Vagina (tissue), 2 donors: ENCODE results near the gene BLOC1S5. TPM values are rescaled to one million over a fixed set of nuclear protein-coding genes. Genes with fewer than 3 reads are reported as not detected.

ENCODE experiments used
- DNase-seq, 2 donors: peaks; one replicate each; pipeline ENCODE4 v3.0.0-alpha.2; 2017; ENCODE audit errors: extremely low spot score in 2 of 2
- H3K27ac ChIP-seq: fragments of 200-600 bp; sonication (generic); one replicate; pipeline ENCODE4 v1.5.1; 2019
- H3K27me3 ChIP-seq: fragments of 200-600 bp; sonication (generic); one replicate; pipeline ENCODE4 v1.5.1; 2019
- H3K36me3 ChIP-seq, 2 donors: fragments of 200-600 bp; sonication (generic); one replicate each; pipeline ENCODE4 v1.5.1; 2017 to 2019
- H3K4me1 ChIP-seq: fragments of 200-600 bp; sonication (generic); one replicate; pipeline ENCODE4 v1.5.1; 2019
- H3K4me3 ChIP-seq, 2 donors: fragments of 200-600 bp; sonication (generic); 1 replicate in 1 of 2; 2 replicates in 1 of 2; pipeline ENCODE4 v1.5.1; 2016 to 2019
- H3K9me3 ChIP-seq: fragments of 200-600 bp; sonication (generic); one replicate; pipeline ENCODE4 v1.5.1; 2019
- POLR2A ChIP-seq, 2 donors: fragments of 450-650 bp; IDR thresholded peaks; one replicate each; pipeline ENCODE4 v1.6.1; 2017; ENCODE audit warnings: antibody characterized with exemption in 2 of 2, mild to moderate bottlenecking in 2 of 2, moderate library complexity in 2 of 2
- POLR2AphosphoS5 ChIP-seq, 2 donors: sonication (generic); formaldehyde crosslinking; IDR thresholded peaks; one replicate each; pipeline ENCODE4 v1.9.0; 2017; ENCODE audit warnings: antibody characterized with exemption in 2 of 2, mild to moderate bottlenecking in 2 of 2, low read depth in 1 of 2; ENCODE audit not compliant: insufficient read depth in 1 of 2
- intact Hi-C: fragments of 100-400 bp; cut with DNase I; formaldehyde crosslinking; loops from one replicate; pipeline ENCODE4 v1.15.1; 2023
- total RNA-seq: library from RNA; depleted of rRNA; stranded (reverse); fragments of >200 nt; gene quantifications from one replicate; pipeline ENCODE4 v1.2.3, GENCODE V29; 2016
- TF ChIP-seq, protein P1 (sequence below), 3 experiments: fragments of 450-650 bp in 2 of 3; fragments of 200-600 bp in 1 of 3; sonication (generic) in 1 of 3; IDR thresholded peaks; one replicate each; pipeline ENCODE4 v1.5.1; 2017 to 2019; ENCODE audit warnings: antibody characterized with exemption in 3 of 3, mild to moderate bottlenecking in 2 of 3, moderate library complexity in 2 of 3

Gene BLOC1S5
- total RNA-seq, 1 donor from 2014 or later, result 9.6 TPM

- H3K36me3 ChIP-seq, result no peaks in the 10 kb centered on the region
- intact Hi-C loops, result no loop called here
- TF ChIP-seq POLR2AphosphoS5 (IDR thresholded peaks at IDR 0.05; ENCODE audit: insufficient read depth in 1 of 2, low read depth in 1 of 2) (no peak), POLR2A (IDR thresholded peaks at IDR 0.05) (no peak)
- TF ChIP-seq, protein P1, sequence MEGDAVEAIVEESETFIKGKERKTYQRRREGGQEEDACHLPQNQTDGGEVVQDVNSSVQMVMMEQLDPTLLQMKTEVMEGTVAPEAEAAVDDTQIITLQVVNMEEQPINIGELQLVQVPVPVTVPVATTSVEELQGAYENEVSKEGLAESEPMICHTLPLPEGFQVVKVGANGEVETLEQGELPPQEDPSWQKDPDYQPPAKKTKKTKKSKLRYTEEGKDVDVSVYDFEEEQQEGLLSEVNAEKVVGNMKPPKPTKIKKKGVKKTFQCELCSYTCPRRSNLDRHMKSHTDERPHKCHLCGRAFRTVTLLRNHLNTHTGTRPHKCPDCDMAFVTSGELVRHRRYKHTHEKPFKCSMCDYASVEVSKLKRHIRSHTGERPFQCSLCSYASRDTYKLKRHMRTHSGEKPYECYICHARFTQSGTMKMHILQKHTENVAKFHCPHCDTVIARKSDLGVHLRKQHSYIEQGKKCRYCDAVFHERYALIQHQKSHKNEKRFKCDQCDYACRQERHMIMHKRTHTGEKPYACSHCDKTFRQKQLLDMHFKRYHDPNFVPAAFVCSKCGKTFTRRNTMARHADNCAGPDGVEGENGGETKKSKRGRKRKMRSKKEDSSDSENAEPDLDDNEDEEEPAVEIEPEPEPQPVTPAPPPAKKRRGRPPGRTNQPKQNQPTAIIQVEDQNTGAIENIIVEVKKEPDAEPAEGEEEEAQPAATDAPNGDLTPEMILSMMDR (IDR thresholded peaks at IDR 0.05), result no peak
These were observed 34.8 kb downstream of the BLOC1S5 start for GRCh38 chr6:8029243-8029870.

GRCh38 chr6:8027965-8028651 is 36.1 kb downstream of the BLOC1S5 start:
- intact Hi-C loops, result no loop called here
- peaks cover 10% of the 10 kb centered on the region for H3K4me1 ChIP-seq
- DNase-seq, result no peak
- H3K27me3 ChIP-seq, result no peaks in the 10 kb centered on the region
- no peak for TF ChIP-seq POLR2AphosphoS5 (IDR thresholded peaks at IDR 0.05; ENCODE audit: insufficient read depth in 1 of 2, low read depth in 1 of 2)
- TF ChIP-seq, protein P1 (IDR thresholded peaks at IDR 0.05), result no peak
- no peak for TF ChIP-seq POLR2A (IDR thresholded peaks at IDR 0.05)
- no peak overlapping the region for H3K27ac ChIP-seq
- H3K4me3 ChIP-seq, result no peak overlapping the region
- H3K36me3 ChIP-seq, result no peaks in the 10 kb centered on the region
- no peaks in the 10 kb centered on the region for H3K9me3 ChIP-seq

More at GRCh38 chr6:8029243-8029870, 34.8 kb downstream of the BLOC1S5 start:
- H3K9me3 ChIP-seq, result no peaks in the 10 kb centered on the region
- H3K4me3 ChIP-seq, result no peak overlapping the region
- DNase-seq, result no peak
- H3K27me3 ChIP-seq, result no peaks in the 10 kb centered on the region
- no peak overlapping the region for H3K27ac ChIP-seq
- H3K4me1 ChIP-seq, result peaks cover 10% of the 10 kb centered on the region

- no peak for TF ChIP-seq POLR2AphosphoS5 (IDR thresholded peaks at IDR 0.05; ENCODE audit: insufficient read depth in 1 of 2, low read depth in 1 of 2)
- TF ChIP-seq, protein P1 (IDR thresholded peaks at IDR 0.05), result no peak
- TF ChIP-seq POLR2A (IDR thresholded peaks at IDR 0.05), result no peak
- intact Hi-C loops, result no loop called here
- Histone ChIP-seq H3K4me1 (peaks cover 10% of the 10 kb centered on the region), H3K4me3 (no peak overlapping the region), H3K36me3 (no peaks in the 10 kb centered on the region), H3K27me3 (no peaks in the 10 kb centered on the region), H3K9me3 (no peaks in the 10 kb centered on the region), H3K27ac (no peak overlapping the region)
- no peak for DNase-seq
These were observed 37.4 kb downstream of the BLOC1S5 start for GRCh38 chr6:8026800-8027199.

DNA sequence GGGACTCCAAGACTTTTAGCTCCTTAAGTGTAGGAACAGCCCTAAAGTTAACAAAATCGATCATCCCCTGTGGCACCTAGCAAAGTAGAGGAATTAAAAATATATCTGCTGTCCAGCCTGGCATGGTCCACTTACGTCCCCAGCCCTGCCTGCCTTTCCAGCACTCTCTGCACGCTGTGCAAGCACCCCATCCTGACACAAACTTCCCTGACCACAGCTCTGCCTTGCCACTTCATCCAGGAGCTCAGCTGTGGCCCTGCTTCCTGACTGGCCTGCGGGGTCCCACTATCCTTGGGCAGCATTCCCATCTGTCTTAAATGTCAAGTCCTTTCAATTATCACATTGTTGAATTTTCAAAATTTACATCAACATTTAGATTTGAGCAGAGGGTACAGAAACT is 39.0 kb downstream of the BLOC1S5 start:
- Histone ChIP-seq H3K36me3 (no peaks in the 10 kb centered on the region), H3K27ac (no peak overlapping the region), H3K4me3 (no peak overlapping the region), H3K4me1 (peaks cover 10% of the 10 kb centered on the region), H3K27me3 (no peaks in the 10 kb centered on the region), H3K9me3 (no peaks in the 10 kb centered on the region)
- intact Hi-C loops, result no loop called here
- no peak for DNase-seq
- TF ChIP-seq POLR2A (IDR thresholded peaks at IDR 0.05) (no peak), POLR2AphosphoS5 (IDR thresholded peaks at IDR 0.05; ENCODE audit: insufficient read depth in 1 of 2, low read depth in 1 of 2) (no peak)
- TF ChIP-seq, protein P1 (IDR thresholded peaks at IDR 0.05), result no peak

DNA sequence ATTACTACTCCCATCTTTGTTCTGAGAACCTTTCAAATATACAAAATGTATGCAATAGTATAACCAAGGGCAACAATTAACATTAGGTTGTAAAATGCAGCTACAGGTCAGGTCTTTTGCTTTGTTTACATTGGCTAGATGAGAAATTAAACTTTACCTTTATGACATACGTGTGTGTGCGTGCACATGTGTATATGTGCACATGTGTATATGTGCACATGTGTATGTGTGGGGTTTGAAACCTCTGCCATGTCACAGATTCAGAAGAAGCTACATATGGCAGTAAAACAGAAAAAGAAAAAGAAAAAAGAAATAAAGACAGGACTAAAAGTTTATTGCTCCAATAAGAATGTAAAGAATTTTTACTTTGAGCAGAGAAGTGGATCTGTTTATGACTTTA is 40.6 kb downstream of the BLOC1S5 start:
- Histone ChIP-seq H3K4me1 (no peaks in the 10 kb centered on the region), H3K36me3 (no peaks in the 10 kb centered on the region), H3K9me3 (no peaks in the 10 kb centered on the region), H3K27ac (no peak overlapping the region), H3K27me3 (no peaks in the 10 kb centered on the region), H3K4me3 (no peak overlapping the region)
- intact Hi-C loops, result no loop called here
- no peak for TF ChIP-seq POLR2AphosphoS5 (IDR thresholded peaks at IDR 0.05; ENCODE audit: insufficient read depth in 1 of 2, low read depth in 1 of 2)
- TF ChIP-seq, protein P1 (IDR thresholded peaks at IDR 0.05), result no peak
- TF ChIP-seq POLR2A (IDR thresholded peaks at IDR 0.05), result no peak
- no peak for DNase-seq
